Panc1 (cell line): ENCODE results near the gene SV2B.

ENCODE experiments used
- CTCF ChIP-seq: fragments of 450-650 bp; IDR thresholded peaks from 2 replicates; pipeline ENCODE4 v1.5.1; 2017; ENCODE audit warnings: mild to moderate bottlenecking
- POLR2AphosphoS5 ChIP-seq: IDR thresholded peaks from 2 replicates; pipeline ENCODE4 v1.6.1; 2012; ENCODE audit warnings: mild to moderate bottlenecking, low read depth, low read length, moderate library complexity
- SIN3A ChIP-seq: IDR thresholded peaks from 2 replicates; pipeline ENCODE4 v1.6.1; 2012; ENCODE audit warnings: low read depth, mild to moderate bottlenecking, low read length, moderate library complexity, borderline replicate concordance; ENCODE audit not compliant: insufficient read depth
- TCF7L2 ChIP-seq: IDR thresholded peaks from 2 replicates; pipeline ENCODE4 v1.6.1; 2011; ENCODE audit warnings: mild to moderate bottlenecking, low read depth, low read length, inconsistent platforms
- TF ChIP-seq, protein P1 (sequence below), 2 experiments: IDR thresholded peaks; 2 replicates each; pipeline ENCODE4 v1.6.1; 2011 to 2012; ENCODE audit warnings: low read depth in 2 of 2, control low read depth in 1 of 2, low read length in 1 of 2, mild to moderate bottlenecking in 1 of 2, moderate library complexity in 1 of 2; ENCODE audit not compliant: insufficient read depth in 1 of 2

DNA sequence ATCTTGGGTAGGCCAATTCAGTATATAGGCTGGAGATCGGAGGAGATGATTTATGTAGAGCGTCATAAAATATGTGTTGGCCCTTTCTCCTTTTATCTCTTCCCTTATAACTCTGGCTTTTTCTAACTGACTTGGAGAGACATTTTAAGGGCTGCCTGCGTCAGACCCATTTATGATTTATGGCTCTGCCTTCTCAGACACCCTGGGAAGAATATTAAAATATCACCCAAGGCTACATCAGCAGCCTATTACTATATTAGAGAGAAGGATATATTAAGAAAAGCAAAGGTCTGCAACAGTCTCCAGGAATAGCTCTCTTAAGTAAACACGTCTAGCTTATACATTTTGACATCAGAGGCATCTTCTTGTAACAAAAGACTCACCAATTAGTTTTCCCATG, 179.4 kb downstream of the SV2B start:
- no peak for TF ChIP-seq CTCF
- TF ChIP-seq POLR2AphosphoS5: no peak
- TF ChIP-seq SIN3A: no peak
- TF ChIP-seq, protein P1, sequence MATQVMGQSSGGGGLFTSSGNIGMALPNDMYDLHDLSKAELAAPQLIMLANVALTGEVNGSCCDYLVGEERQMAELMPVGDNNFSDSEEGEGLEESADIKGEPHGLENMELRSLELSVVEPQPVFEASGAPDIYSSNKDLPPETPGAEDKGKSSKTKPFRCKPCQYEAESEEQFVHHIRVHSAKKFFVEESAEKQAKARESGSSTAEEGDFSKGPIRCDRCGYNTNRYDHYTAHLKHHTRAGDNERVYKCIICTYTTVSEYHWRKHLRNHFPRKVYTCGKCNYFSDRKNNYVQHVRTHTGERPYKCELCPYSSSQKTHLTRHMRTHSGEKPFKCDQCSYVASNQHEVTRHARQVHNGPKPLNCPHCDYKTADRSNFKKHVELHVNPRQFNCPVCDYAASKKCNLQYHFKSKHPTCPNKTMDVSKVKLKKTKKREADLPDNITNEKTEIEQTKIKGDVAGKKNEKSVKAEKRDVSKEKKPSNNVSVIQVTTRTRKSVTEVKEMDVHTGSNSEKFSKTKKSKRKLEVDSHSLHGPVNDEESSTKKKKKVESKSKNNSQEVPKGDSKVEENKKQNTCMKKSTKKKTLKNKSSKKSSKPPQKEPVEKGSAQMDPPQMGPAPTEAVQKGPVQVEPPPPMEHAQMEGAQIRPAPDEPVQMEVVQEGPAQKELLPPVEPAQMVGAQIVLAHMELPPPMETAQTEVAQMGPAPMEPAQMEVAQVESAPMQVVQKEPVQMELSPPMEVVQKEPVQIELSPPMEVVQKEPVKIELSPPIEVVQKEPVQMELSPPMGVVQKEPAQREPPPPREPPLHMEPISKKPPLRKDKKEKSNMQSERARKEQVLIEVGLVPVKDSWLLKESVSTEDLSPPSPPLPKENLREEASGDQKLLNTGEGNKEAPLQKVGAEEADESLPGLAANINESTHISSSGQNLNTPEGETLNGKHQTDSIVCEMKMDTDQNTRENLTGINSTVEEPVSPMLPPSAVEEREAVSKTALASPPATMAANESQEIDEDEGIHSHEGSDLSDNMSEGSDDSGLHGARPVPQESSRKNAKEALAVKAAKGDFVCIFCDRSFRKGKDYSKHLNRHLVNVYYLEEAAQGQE (IDR thresholded peaks at IDR 0.05; ENCODE audit: insufficient read depth in 1 of 2, low read depth in 2 of 2, low read length in 1 of 2): no peak
- no peak for TF ChIP-seq TCF7L2
